GM12891 (cell line): Measurements from ENCODE around the gene TUBA1A.
"Not testable (repeated sequence)": the region's sequence is repeated elsewhere in the genome, so short reads cannot be mapped to it uniquely, and the experiment has no call there.

ENCODE experiments used
- DNase-seq: peaks from one replicate; pipeline ENCODE4 v3.0.0; 2011; ENCODE audit warnings: low spot score; ENCODE audit not compliant: insufficient read length
- FAIRE-seq: peaks from 2 replicates; lab custom pipeline; 2011; peaks lifted over from hg19 to GRCh38; lab: Jason Lieb, UNC
- PAX5 ChIP-seq: IDR thresholded peaks from 2 replicates; pipeline ENCODE4 v1.6.1; 2011; ENCODE audit warnings: low read length, moderate library complexity, mild to moderate bottlenecking; ENCODE audit not compliant: insufficient read depth, severe bottlenecking
- POLR2A ChIP-seq: IDR thresholded peaks from 2 replicates; pipeline ENCODE4 v1.6.1; 2011; ENCODE audit warnings: low read depth, low read length, control low read depth
- POLR2AphosphoS5 ChIP-seq: IDR thresholded peaks from 2 replicates; pipeline ENCODE4 v1.6.1; 2011; ENCODE audit warnings: low read depth, low read length, control low read depth
- POU2F2 ChIP-seq: IDR thresholded peaks from 2 replicates; pipeline ENCODE4 v1.6.1; 2011; ENCODE audit warnings: low read depth, mild to moderate bottlenecking, control low read depth, low read length, moderate library complexity
- SPI1 ChIP-seq: IDR thresholded peaks from 2 replicates; pipeline ENCODE4 v1.6.1; 2011; ENCODE audit warnings: low read depth, low read length, control low read depth
- TAF1 ChIP-seq: IDR thresholded peaks from 2 replicates; pipeline ENCODE4 v1.6.1; 2011; ENCODE audit warnings: low read depth, low read length, control low read depth

The TUBA1A gene

GRCh38 chr12:49227713-49228112 is 38.8 kb upstream of the TUBA1A start:
- DNase-seq: no peak
- no peak for TF ChIP-seq POLR2A
- no peak for TF ChIP-seq POU2F2
- no peak for TF ChIP-seq POLR2AphosphoS5
- no peak for TF ChIP-seq SPI1
- TF ChIP-seq PAX5: no peak
- TF ChIP-seq TAF1: no peak
- FAIRE-seq: no peak

DNA sequence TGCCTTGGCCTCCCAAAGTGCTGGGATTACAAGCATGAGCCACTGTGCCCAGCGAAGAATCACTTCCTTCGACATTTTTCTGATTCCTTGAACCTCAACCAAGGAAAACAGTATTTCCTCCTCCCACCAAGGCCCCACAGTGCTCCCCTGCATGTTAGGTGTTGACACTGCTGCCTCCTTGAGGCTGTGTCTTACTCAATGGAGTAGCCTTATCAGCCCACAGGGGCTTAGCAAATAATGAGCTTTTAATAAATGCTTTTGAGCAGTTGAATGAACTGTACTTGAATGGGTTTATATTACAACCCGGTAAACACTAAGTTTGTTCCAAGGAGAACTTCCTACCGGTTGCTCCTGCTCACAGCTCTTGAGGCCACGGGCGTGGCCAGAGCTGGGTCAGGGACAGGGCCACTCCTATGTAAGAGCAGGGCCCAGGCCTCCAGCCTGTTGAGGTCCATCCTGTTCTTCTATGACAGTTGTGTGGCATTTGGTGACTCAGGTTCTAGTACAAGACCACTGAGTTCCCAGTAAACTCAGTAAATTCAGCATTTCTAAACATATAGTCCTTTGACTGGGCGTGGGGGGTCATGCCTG is 36.8 kb upstream of the TUBA1A start:
- FAIRE-seq (no peak), DNase-seq (no peak)
- TF ChIP-seq POU2F2: no peak
- no peak for TF ChIP-seq PAX5
- no peak for TF ChIP-seq POLR2A
- no peak for TF ChIP-seq POLR2AphosphoS5
- TF ChIP-seq SPI1: no peak
- no peak for TF ChIP-seq TAF1

- DNase-seq: no peak
- TF ChIP-seq PAX5: no peak
- TF ChIP-seq POU2F2: no peak
- no peak for TF ChIP-seq TAF1
- TF ChIP-seq POLR2AphosphoS5: no peak
- no peak for TF ChIP-seq POLR2A
- no peak for TF ChIP-seq SPI1
- FAIRE-seq: no peak
Observed at GRCh38 chr12:49223590-49224369, 34.9 kb upstream of the TUBA1A start.

DNA sequence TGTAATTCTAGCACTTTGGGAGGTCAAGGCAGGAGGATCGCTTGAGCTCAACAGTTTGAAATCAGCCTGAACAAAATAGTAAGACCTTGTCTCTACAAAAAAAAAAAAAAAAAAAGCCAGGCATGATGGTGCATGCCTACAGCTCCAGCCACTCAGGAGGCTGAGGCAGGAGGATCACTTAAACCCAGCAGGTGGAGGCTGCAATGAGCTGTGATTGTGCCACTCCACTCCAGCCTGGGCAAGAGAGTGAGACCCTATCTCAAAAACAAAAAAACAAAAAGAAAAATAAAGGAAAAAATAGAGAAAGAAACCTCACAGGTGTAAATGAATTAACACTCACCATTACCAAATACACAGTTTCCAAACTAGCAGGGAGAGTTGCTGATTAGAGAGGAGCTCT is 34.2 kb upstream of the TUBA1A start:
- FAIRE-seq: no peak
- no peak for DNase-seq
- TF ChIP-seq POLR2A (no peak), POLR2AphosphoS5 (no peak), POU2F2 (no peak), TAF1 (no peak), PAX5 (no peak), SPI1 (no peak)

- no peak for TF ChIP-seq POLR2AphosphoS5
- TF ChIP-seq PAX5: no peak
- TF ChIP-seq SPI1: peak; percentile 23; the same call in 1 of the 2 replicates
- TF ChIP-seq TAF1: no peak
- no peak for DNase-seq
- FAIRE-seq: no peak
Observed at GRCh38 chr12:49220972-49221371, 32.1 kb upstream of the TUBA1A start.

DNA sequence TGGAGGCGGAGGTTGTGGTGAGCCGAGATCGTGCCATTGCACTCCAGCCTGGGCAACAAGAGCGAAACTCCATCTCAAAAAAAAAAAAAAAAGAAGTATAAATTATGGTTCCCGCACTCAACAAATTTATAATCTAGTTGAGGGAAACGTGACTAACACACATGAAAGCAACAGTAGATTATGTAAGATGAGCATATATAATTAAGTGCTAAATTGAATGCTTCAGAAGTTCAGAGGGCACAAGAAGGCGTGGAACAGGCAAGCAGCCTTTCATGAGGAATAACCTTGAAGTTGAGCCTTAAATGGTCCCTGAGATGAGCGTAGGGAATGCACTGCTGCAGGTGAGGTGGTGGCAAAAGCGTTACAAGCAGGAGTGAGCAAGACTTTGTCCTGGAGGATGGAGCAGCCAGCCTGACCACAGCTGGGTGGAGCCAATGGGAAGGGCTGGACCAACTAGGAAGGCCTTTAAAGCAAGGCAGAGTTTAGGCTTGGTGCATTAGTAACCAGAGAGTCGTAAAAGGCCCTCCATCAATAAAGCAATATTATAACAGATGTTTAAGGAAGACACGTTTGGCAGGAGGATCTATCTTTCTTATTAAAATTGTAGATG is 30.6 kb upstream of the TUBA1A start:
- no peak for FAIRE-seq
- TF ChIP-seq TAF1: no peak
- no peak for TF ChIP-seq SPI1
- no peak for TF ChIP-seq POU2F2
- no peak for TF ChIP-seq POLR2A
- no peak for TF ChIP-seq PAX5
- no peak for TF ChIP-seq POLR2AphosphoS5
- no peak for DNase-seq

DNA sequence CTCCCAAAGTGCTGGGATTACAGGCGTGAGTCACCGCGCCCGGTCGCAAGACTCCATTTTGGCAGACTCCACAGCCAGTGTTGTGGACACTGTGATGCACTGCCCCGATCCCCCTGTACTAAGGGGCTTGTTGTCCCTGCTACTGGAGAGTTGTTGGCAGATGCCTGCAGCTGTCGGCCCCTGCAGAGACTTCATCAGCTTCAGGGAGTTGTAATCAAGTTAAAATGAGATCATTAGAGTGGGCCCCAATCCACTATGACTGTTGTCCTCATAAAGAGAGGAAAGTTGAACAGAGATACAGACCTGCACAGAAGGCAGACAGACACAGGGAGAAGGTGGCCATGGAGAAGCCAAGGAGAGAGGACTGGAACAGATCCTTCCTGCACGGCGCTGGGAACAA is 23.7 kb upstream of the TUBA1A start:
- FAIRE-seq (no peak), DNase-seq (no peak)
- no peak for TF ChIP-seq POLR2AphosphoS5
- no peak for TF ChIP-seq SPI1
- no peak for TF ChIP-seq POU2F2
- TF ChIP-seq TAF1: no peak
- TF ChIP-seq PAX5: no peak
- no peak for TF ChIP-seq POLR2A

DNA sequence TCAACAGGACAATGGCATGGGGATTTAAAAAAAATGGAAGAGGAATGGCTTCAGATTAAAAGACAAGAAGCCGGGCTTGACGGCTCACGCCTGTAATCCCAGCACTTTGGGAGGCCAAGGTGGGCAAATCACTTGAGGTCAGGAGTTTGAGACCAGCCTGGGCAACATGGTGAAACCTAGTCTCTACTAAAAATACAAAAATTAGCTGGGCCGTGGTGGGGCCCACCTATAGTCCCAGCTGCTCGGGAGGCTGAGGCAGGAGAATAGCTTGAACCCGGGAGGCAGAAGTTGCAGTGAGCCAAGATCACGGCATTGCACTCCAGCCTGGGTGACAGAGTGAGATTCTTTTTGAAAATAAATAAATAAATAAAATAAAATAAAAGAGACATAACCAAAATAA is 21.8 kb upstream of the TUBA1A start:
- not testable (repeated sequence) for FAIRE-seq, DNase-seq

- TF ChIP-seq SPI1 (no peak), POLR2AphosphoS5 (no peak), POU2F2 (no peak), TAF1 (no peak), PAX5 (no peak), POLR2A (no peak)
- DNase-seq (no peak), FAIRE-seq (no peak)
Observed at GRCh38 chr12:49208676-49209075, 19.8 kb upstream of the TUBA1A start.

DNA sequence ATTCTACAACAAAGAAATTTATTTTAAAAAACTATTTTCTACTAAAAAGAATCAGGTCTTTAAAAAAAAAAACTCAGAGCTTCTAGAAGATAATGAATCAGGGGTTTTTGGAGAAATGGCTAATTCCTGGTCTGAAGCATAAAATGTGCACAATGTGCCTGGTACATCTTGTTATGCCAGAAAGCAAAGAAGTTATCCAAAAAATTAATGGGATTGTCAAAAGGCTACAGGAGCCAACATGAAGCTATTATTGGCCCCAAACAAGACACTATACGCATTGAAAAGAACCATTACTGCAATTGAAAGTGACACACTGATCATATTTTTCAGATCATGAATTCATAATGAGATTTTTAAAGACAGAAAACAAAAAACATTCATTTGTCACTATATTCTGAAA is 19.3 kb upstream of the TUBA1A start:
- no peak for FAIRE-seq
- TF ChIP-seq POLR2A: no peak
- TF ChIP-seq PAX5: no peak
- TF ChIP-seq POLR2AphosphoS5: no peak
- no peak for TF ChIP-seq POU2F2
- no peak for TF ChIP-seq TAF1
- TF ChIP-seq SPI1: no peak

More for the DNA sequence above, 19.3 kb upstream of the TUBA1A start:
- no peak for DNase-seq
